Measurements from ENCODE around the gene RXFP1. TPM values are rescaled to one million over a fixed set of nuclear protein-coding genes. Genes with fewer than 3 reads are reported as not detected.
A peak's percentile ranks its signal among the peaks of the same experiment; 100 is the strongest.

RXFP1 gene
- total and polyA plus RNA-seq, 12 donors = 0.78 to 15.3 (median 6.7) TPM

DNA sequence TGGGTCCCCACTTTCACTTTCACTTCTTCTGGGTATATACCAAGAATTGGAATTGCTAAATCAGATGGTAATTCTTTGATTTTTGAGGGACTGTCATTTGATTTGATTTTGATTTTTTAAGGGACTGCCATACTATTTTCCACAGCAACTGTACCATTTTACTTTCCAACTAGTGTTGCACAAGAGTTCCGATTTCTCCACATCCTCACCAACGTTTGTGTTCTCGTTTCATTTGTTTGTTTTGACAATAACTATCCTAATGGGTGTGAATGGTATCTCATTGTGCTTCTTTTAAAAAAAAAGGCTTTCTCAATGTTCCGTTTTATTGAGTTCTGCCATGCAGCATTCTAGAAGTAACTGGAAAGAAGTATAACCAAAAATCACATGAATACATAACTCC is 87.4 kb downstream of the RXFP1 start:
- no peaks in the 10 kb centered on the region for H3K4me1 ChIP-seq (replicated peaks in 1 of 2)
- no peak for DNase-seq
- no peaks in the 10 kb centered on the region for H3K27me3 ChIP-seq
- H3K9me3 ChIP-seq (replicated peaks in 1 of 3) = no peaks in the 10 kb centered on the region
- H3K4me3 ChIP-seq = no peak overlapping the region
- no peak for TF ChIP-seq POLR2A (IDR thresholded peaks at IDR 0.05)
- TF ChIP-seq, protein P1, sequence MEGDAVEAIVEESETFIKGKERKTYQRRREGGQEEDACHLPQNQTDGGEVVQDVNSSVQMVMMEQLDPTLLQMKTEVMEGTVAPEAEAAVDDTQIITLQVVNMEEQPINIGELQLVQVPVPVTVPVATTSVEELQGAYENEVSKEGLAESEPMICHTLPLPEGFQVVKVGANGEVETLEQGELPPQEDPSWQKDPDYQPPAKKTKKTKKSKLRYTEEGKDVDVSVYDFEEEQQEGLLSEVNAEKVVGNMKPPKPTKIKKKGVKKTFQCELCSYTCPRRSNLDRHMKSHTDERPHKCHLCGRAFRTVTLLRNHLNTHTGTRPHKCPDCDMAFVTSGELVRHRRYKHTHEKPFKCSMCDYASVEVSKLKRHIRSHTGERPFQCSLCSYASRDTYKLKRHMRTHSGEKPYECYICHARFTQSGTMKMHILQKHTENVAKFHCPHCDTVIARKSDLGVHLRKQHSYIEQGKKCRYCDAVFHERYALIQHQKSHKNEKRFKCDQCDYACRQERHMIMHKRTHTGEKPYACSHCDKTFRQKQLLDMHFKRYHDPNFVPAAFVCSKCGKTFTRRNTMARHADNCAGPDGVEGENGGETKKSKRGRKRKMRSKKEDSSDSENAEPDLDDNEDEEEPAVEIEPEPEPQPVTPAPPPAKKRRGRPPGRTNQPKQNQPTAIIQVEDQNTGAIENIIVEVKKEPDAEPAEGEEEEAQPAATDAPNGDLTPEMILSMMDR (IDR thresholded peaks at IDR 0.05) = no peak
- H3K27ac ChIP-seq = no peak overlapping the region
- no peaks in the 10 kb centered on the region for H3K36me3 ChIP-seq (replicated peaks in 1 of 2)
- intact Hi-C loops (cut with DNase I) = no loop called here
- WGBS, 4 donors = 66 to 77% (median 70%) methylated on average over 4 of the region's 4 CpGs

DNA sequence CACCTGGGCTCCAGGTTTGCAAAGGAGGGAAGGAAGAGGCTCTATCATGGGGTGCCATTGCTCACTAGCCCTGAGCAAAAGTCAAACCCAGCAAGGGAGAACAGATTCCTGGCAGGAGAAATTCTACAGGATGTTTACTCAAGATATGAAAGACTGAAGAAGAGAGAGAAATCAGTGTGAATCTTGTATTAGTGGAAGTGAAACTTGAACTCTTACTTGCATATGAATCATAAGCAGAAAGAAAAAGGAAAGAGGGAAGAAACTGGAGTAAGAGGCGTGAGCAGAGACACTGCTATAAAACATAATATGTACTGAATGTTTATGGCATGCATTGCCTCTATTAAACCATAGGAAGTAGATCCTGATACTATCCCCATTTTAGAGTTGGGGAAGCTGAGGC is 89.1 kb downstream of the RXFP1 start:
- Histone ChIP-seq H3K4me3 (no peak overlapping the region), H3K9me3 (replicated peaks in 1 of 3) (no peaks in the 10 kb centered on the region), H3K36me3 (replicated peaks in 1 of 2) (no peaks in the 10 kb centered on the region), H3K27me3 (no peaks in the 10 kb centered on the region), H3K4me1 (replicated peaks in 1 of 2) (no peaks in the 10 kb centered on the region), H3K27ac (peak overlapping the region in 1 of 5 donors; percentile 27)
- no peak for TF ChIP-seq POLR2A (IDR thresholded peaks at IDR 0.05)
- TF ChIP-seq, protein P1 (IDR thresholded peaks at IDR 0.05) = no peak
- 19 to 59% (median 29%) methylated on average over 1 of the region's 1 CpG for WGBS, 4 donors
- intact Hi-C loops (cut with DNase I) = no loop called here
- DNase-seq = no peak

DNA sequence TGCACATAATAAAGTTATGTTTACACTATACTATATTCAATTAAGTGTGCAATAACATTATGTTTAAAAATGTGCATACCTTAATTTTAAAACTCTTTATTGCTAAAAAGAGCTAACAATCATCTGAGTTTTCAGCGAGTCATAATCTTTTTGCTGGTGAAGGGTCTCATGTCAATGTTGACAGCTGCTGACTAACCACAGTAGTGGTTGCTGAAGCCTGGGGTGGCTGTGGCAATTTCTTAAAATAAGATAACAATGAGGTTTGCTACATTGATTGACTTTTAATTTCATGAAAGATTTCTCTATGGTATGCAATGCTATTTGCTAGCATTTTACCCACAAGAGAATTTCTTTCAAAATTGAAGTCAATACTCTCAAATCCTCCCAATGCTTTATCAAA is 91.4 kb downstream of the RXFP1 start:
- TF ChIP-seq, protein P1 (IDR thresholded peaks at IDR 0.05) = no peak
- TF ChIP-seq POLR2A (IDR thresholded peaks at IDR 0.05) = no peak
- intact Hi-C loops (cut with DNase I) = no loop called here
- no peaks in the 10 kb centered on the region for H3K9me3 ChIP-seq (replicated peaks in 1 of 3)

DNA sequence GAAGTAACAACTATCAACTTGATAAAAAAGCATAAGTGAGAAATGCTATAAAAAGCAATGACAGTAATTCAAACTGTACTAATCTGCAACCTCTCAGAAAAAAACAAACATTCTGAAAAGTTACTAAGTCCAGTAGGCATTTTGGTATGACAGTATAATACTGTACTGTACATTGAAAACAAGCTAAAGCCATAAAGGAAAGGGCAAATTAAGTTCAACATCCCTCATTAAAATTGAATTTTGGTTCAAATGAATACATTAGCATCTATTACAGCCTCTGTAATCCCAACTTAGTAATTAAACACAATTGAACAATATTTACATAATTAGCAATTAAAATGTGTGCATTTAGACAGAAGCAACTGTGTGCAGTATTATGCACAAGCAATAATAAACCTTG is 96.3 kb downstream of the RXFP1 start:
- DNase-seq = no peak
- Histone ChIP-seq H3K27ac (no peak overlapping the region), H3K36me3 (replicated peaks in 1 of 2) (no peaks in the 10 kb centered on the region), H3K4me3 (no peak overlapping the region), H3K4me1 (replicated peaks in 1 of 2) (no peaks in the 10 kb centered on the region), H3K27me3 (no peaks in the 10 kb centered on the region), H3K9me3 (replicated peaks in 1 of 3) (no peaks in the 10 kb centered on the region)
- no peak for TF ChIP-seq POLR2A (IDR thresholded peaks at IDR 0.05)
- TF ChIP-seq, protein P1 (IDR thresholded peaks at IDR 0.05) = no peak
- intact Hi-C loops (cut with DNase I) = no loop called here

More for the DNA sequence above, 91.4 kb downstream of the RXFP1 start:
- H3K36me3 ChIP-seq (replicated peaks in 1 of 2) = no peaks in the 10 kb centered on the region
- 83 to 100% (median 91%) methylated on average over 1 of the region's 1 CpG for WGBS, 4 donors
- no peaks in the 10 kb centered on the region for H3K27me3 ChIP-seq
- H3K4me3 ChIP-seq = no peak overlapping the region
- H3K27ac ChIP-seq = no peak overlapping the region
- no peaks in the 10 kb centered on the region for H3K4me1 ChIP-seq (replicated peaks in 1 of 2)
- no peak for DNase-seq

Data from adrenal gland (tissue), 12 donors.